HG03571 (cell line): ENCODE measurements around the gene RPS6KA5.
"Not testable (repeated sequence)": the region's sequence is repeated elsewhere in the genome, so short reads cannot be mapped to it uniquely, and the experiment has no call there.

Experiments
- ATAC-seq: cut with Tn5 transposase; IDR thresholded peaks from one replicate; pipeline ENCODE4 v1.9.1; 2021; ENCODE audit not compliant: unreplicated experiment

The RPS6KA5 gene

DNA sequence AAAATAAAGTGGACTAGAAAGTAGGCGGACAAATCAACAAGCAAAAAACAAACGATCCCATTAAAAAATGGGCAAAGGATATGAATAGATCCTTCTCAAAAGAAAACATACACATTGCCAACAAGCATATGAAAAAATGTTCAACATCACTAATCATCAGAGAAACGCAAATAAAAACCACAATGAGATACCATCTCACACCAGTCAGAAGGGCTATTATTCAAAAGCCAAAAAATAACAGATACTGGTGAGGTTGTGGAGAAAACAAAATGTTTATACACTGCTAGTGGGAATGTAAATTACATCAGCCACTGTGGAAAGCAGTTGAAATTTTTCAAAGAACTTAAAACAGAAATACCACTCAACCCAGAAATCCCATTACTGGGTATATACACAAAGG, 70.3 kb downstream of the RPS6KA5 start:
- no peak for ATAC-seq

- no peak for ATAC-seq
Observed at GRCh38 chr14:90987140-90987539, 73.3 kb downstream of the RPS6KA5 start.

DNA sequence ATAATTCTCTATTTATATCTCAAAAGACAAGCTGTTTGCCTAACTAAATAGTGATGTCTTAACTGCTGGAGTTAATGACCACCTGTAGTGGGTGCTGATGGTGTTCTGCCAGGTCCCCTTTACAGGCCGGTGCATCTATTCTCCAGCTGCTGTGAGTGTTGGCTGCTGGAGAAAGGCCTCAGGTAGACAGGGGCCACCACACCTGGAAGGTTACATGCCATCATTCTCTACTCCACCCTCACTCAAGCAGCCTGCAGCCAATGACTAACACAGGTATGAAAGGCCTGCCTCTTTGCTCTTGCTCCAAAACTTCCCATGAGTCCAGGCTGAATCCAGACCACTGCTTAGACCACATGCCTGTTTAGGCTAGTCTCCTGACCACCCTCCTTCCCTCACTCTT, 73.9 kb downstream of the RPS6KA5 start:
- no peak for ATAC-seq

DNA sequence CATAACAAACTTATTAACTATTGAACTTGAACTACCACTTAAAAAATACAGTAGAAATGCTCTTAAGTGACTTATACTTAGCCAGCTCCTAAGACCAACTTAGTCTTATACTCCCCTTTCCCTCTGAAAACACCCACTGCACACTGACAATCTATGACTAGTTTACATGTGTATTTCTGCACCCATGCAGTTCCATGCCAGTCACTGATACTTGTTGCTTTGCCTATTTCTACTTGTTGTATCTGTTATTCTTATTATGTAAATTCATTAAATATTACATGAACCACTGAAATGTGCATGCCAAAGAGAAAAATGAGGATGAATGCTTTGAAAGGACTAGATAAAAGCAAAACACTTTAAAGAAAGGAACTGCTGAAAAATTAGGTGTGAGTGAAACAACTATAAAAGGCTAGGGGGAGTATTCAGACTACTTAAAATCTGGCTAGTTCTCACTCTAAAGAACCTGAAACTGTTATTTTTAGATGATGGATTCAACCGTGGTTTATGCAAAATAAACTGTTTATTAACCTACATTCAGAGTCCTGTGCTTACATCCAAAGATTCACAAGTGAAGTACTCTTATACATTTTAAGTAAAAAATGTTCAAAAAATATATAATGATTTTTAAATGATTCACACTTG, 74.7 kb downstream of the RPS6KA5 start:
- ATAC-seq, result peak; percentile 85

DNA sequence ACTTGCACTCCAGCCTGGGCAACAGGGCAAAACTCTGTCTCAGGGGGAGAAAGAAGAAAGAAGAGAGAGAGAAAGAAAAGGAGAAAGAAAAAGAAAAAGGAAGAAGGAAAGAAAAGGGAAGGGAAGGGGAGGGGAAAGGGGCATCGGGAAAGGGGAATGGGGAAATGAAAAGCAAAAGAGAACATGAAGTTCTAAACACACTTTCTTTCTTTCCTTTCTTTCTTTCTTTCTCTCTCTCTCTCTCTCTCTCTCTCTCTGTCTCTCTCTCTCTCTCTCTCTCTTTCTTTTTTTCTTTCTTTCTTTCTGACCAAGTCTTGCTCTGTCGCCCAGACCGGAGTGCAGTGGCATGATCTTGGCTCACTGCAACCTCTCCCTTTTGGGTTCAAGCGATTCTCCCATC, 76.9 kb downstream of the RPS6KA5 start:
- no peak for ATAC-seq

GRCh38 chr14:90981636-90982035, 78.8 kb downstream of the RPS6KA5 start:
- no peak for ATAC-seq

- not testable (repeated sequence) for ATAC-seq
Observed at GRCh38 chr14:90980636-90981035, 79.8 kb downstream of the RPS6KA5 start.

- ATAC-seq, result no peak
Observed at GRCh38 chr14:90979515-90979914, 80.9 kb downstream of the RPS6KA5 start.

DNA sequence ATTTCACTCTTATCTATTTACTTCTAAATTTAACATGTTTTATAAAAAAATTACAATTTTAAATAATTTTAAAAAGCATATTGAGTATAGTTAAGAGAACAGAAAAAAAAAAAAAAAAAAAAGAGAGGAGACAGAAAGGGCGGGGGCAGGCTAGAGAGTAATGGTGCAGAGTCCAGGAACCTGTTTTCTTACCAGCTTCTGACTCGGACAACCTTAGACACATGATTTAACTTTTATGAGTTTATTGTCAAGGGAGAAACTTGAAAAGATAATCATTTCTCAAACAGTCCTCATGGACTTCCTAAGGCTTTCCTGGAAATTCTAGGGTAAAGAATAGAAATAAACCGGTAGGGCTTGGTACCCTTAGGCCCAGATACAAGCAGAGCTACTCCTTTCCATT, 84.3 kb downstream of the RPS6KA5 start:
- ATAC-seq, result no peak

DNA sequence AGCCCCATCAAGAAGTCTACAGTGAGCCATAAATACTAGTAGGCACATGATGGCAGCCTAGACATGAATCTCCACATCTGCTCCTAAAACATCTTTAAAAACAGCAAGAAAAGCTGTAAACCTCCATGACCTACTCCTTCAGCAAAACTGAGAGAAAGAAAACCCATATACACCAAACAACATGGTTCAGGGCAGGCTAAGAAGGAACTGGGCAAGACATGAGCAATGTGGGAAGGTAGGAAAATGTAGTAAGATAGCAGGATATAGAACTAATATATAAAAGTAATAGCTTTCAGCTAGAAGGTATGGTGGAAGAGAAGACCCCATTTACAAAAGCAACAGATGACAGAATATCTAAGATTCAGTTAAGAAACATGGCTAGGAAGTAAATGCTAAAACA, 88.8 kb downstream of the RPS6KA5 start:
- no peak for ATAC-seq

DNA sequence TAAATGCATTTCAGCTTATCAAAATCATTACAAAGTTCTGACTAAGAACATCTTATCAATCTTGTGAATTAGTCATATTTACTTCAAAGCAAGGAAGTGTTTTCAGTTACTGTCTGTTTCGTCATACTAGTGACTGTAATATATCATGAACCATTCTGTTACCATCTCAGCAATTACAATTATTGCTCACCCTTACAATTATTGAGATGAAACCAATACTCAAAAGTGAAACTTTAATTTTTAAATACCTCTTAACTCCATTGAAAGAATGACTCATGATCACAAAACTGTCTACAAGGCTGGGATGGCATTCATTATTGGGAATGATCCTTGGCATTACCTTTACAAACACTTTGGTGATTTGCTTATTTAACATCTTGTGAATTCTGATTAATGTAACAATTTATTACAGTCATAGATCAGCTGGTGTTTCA, 90.3 kb downstream of the RPS6KA5 start:
- ATAC-seq, result no peak

DNA sequence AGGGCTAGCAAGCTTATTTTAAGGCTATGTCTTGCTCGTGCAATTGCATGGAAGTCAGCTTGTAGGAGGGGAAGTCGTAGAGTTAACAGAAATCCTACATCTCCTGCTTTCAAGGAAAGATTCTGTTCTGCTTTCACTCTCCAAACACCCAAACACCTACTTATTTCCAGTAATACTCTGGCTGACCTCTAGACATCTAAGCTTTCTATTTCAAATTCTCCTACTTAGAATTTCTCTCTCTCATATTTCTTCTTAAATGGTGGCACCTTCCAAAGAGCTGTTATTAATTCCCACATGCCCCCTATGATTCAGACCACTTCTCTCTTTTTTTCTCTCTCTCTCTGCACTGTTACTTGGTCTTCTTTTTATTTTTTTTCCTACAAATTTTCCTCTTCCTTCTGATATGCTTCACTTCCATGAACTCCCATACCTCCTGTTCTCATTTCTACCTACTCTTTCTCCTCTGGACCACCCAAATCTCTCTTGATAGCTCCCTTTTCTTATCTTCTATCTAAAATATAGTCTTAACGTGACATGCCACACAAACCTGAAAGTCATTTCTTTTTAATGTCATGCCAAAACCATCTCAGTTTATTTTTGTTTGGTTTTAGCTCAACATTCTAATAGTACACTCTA, 90.8 kb downstream of the RPS6KA5 start:
- no peak for ATAC-seq

- ATAC-seq, result no peak
Observed at GRCh38 chr14:90968025-90968424, 92.4 kb downstream of the RPS6KA5 start.

GRCh38 chr14:90966493-90966892, 93.9 kb downstream of the RPS6KA5 start:
- no peak for ATAC-seq

- ATAC-seq, result no peak
Observed at GRCh38 chr14:90965765-90966164, 94.7 kb downstream of the RPS6KA5 start.

- ATAC-seq, result no peak
Observed at GRCh38 chr14:90963343-90963742, 97.1 kb downstream of the RPS6KA5 start.

DNA sequence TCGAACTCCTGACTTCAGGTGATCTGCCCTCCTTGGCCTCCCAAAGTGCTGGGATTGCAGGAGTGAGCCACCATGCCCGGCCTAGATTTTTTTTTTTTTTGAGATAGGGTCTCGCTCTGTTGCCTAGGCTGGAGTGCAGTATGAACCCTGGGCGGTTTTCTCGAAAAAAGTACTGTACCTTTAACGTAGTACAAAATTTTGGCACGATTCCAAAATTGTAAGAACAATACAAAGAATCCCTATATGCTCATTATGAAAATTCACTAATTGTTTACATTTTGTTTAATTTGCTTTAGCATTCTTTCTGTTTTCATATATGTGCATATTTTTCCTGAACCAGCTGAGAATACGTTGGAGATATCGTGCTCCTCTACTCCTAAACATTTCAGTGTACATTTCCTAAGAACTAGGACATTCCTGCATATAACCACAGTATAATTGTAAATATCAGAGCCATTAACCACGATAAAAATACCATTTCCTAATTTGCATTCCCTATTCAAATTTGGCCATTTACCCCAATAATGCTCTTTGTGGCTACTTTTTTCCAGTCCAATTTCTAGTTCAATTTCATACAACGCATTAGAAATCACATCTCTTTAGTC, 97.8 kb downstream of the RPS6KA5 start:
- no peak for ATAC-seq

DNA sequence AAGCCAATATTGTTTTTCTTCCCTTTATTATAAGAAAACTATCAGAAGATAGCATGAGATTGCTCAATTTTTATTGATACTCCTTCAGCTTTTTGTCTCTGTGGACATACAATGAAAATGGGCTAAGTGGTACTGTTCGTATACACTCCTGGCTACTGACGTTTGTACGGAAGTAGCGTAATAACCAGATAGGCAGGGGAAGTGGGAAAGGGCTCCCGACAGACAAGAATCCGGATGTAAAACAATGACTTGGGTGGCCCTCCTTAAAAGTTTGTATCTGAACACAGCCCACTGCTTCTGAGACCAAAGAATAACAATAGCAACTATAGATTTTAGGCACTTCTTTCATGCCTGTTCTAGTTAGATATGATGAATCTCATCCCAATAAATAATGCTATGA, 99.6 kb downstream of the RPS6KA5 start:
- ATAC-seq, result no peak

GRCh38 chr14:90959344-90959743, 101.1 kb downstream of the RPS6KA5 start:
- ATAC-seq, result no peak

GRCh38 chr14:90956273-90956672, 104.2 kb downstream of the RPS6KA5 start:
- ATAC-seq, result no peak

DNA sequence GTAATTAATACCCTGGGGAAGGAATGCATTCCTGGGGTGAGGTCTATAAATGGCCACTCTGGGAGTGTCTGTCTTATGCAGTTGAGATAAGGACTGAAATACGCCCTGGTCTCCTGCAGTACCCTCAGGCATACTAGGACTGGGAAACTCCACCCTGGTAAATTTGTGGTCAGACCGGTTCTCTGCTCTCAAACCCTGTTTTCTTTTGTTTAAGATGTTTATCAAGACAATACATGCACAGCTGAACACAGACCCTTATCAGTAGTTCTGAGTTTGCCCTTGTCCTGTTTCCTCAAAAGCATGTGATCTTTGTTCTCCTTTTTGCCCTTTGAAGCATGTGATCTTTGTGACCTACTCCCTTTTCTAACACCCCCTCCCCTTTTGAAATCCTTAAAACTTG, 106.8 kb downstream of the RPS6KA5 start:
- ATAC-seq, result not testable (repeated sequence)

DNA sequence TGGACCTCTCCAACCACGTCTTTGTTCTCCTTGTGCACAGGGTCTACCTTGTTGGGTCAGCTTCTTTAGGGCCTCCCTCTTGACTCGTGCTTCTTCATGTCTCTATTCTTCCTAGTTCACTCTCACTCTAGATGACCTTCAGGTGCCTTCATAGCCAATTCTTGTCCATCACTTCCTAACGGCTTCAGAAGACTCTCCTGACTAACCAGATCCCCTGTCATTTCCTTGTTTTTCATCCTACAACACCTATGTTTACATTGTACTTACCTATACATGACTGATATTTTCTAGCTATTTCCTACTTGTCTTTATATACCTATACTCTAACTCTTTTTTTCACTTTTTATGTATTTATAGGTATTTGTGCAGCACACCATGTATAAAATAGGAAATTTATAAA, 117.1 kb downstream of the RPS6KA5 start:
- ATAC-seq, result no peak

DNA sequence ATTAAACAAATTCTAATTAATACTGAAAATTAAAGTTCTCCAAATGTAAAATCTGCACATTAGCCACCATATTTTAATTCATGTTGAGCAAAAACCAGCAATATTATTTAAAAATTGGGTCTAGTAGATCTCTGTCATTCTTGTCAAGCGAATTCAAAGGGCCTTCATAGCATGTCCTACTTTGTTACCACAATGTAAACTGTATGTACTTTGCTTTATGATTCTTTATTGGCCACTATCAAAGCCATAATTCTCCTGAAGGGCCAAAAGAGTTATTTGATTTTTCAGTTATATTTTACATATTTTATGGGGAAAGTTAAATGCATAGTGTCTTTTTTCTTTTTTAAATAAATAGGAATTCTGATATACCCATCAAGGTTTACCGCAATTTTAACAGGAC, 117.9 kb downstream of the RPS6KA5 start:
- ATAC-seq, result no peak
